Kidney glomerular epithelial cell (primary cell): Measurements from ENCODE around the gene ANKS1B.
A peak's percentile ranks its signal among the peaks of the same experiment; 100 is the strongest.

Experiments used
- DNase-seq: peaks from one replicate; lab custom pipeline; 2025; lab: John Stamatoyannopoulos, UW

Gene ANKS1B

DNA sequence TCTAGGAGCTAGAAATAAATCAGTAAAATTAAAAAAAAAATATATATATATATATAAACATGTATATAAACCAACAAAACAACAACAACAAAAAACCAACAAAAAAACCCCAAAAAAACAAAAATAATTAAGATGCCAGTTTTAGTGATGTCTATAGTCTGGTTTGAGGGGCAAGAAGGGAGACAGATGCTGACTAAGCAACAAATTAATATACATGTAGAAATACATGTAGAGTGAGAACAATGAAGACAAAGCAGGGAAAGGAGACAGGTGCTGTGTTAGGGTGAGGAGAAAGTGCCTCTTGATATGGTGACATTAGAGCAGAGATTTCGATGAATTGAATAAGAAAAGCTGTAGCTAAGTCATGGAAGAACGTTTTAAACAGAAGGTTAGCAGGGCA is 861.8 kb downstream of the ANKS1B start:
- no peak for DNase-seq

DNA sequence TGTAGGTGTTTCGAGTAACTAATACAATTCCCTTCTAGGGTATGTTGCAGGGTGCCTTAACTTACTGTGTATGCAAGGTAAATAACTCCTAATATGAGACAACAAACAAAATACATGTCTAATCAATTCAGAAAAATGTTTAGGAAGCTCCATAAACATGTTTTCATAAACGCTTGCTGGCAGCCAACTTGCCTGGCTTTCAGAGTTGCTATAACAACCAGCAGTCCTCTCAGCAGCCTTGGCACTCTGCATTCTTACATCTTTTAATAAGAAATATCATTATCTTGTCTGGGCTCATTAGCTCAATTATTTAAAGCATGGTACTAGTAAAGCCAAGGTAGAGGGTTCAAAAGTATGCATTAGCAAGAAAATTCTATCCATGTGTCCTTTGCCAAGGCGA is 862.2 kb downstream of the ANKS1B start:
- DNase-seq: no peak

DNA sequence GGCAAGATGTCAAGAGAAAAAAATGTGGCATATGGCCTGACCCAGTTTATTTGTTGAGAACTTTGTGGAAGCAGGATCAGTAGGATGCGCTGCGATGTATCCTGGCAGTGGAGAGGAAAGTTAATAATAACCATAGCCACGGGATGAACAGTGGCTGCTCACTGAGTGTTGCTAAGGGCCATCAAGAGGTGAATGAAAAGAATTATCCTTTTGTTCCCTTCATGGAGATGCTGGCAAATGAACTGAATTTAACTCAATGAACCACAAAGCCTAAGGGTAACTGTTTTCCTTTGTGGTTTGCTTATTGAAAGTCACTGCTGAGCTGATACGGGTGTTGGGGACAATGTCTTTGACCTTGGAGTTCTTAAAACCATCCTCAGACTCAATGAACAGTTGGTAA is 863.2 kb downstream of the ANKS1B start:
- no peak for DNase-seq

DNA sequence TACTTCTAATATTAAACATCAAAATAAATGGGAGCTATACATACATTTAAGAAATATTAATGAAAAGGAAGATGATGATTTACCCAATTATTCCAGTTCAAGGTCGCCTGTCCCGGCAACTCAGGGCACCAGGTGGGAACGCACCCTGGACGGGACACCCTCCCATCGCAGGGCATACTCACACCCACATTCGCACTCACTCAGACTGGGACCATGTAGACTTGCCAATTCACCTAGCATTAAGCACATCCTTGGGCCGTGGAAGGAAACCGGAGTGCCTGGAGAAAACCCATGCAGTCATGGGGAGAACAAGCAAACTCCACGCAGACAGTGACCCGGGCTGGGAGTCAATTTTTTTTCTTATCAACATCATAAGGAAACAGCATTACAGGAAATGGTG is 864.8 kb downstream of the ANKS1B start:
- DNase-seq: no peak

DNA sequence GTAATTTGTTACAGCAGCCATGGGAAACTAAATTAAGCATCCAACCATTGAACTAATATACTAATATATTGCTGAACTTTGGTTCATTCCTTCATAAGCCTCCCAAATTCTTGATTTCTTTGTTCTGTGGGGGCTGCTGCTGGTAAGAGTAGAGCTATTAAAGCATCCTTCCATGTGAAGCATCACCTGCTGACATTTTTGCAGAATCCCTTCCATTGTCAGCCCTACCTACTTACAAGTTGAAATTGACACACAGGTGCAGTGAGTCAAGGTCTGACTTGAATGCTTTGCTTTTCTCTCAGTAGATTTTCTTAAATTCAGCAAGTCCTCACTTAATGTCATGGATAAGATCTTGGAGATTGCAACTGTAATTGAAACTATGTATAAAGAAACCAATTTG is 865.3 kb downstream of the ANKS1B start:
- no peak for DNase-seq

DNA sequence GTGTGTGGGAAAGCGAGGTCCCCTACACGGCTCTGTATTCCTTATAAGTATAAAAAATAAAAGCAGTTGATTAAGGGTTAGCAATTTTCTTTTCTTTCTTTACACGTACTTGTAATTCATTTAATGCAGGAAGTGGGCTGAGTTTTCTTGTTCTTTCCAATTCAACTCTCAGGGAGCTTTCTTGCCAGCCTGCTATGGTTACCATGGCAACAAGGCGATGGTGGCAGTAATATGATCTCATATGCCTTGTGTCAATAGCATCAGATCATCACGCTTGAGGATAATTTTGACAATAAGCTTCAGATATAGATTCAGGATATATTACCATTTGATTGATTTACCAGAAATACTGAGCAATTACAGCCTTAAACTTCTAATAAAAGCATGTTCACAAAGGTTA is 873.1 kb downstream of the ANKS1B start:
- DNase-seq: no peak

DNA sequence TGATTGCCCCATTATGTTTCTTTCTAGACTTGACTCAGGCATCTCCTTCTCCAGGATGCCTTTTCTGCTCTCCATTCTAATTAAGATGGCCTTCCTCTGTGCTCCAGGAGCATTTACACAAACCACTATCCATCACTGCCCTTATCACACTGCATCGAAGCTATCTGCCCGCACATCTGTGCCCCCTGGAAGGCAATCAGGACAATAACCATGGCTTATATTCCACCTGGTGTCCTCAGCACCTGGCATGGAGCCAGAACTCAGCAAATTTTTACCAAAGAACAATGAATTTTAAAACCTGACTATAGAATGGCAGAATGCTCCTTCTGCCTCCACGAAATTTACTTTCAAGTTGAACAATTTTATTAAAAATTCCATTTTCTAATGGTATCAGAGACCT is 873.9 kb downstream of the ANKS1B start:
- no peak for DNase-seq

DNA sequence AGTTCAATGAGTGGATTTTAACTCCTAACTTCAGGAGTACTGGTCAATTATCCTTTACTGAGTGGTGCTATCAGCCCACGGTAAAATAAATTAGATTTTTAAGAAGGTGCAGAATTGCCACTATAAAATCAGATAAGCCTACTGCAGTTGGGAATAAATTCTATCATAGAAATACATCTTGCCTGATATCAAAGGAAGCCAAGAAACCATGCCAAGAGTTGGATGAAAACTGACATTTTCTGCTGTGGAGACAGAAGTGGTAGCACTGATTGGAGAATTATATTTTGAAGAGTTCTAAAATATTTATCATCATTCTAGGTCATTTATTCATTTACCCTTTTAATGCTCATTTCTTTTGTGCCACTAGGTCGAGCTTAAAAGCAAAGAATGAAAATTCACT is 874.5 kb downstream of the ANKS1B start:
- no peak for DNase-seq

DNA sequence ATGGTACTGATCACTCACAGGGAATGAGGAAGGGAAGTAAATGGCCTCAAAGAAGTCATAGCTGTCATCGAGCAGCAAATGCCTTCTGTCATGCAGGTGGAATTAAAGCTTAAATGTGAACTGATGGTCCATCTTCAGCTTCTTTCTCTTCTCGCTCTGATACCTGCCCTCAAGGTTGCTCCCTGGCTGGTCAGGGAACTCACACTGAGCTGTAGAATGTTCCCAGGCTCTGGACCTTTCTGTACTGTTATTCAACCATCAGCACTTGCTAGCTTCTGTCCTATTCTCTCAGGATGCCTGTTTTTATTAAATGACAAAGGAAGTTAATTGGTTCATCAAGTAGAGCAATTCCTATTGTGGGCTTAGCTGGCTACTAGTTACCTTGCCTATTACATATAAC is 875.8 kb downstream of the ANKS1B start:
- no peak for DNase-seq

DNA sequence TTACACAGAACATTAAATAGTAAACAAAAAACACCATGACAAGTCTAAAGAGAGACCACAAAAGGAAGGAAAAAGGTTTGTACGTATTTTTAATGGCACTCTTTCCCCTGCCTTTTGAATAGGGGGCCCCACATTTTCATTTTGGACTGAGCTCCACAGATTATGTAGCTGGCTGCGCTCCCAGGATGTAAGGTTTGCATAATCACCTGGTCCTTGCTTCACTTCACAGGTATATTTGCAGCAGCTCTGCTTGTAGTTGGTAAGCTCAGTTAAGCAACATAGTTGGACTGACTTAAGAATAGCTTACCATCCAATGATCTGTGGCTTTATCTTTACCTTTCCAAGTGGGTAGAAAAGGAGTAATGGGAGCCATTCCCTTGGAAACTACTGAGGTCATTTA is 885.0 kb downstream of the ANKS1B start:
- DNase-seq: no peak

DNA sequence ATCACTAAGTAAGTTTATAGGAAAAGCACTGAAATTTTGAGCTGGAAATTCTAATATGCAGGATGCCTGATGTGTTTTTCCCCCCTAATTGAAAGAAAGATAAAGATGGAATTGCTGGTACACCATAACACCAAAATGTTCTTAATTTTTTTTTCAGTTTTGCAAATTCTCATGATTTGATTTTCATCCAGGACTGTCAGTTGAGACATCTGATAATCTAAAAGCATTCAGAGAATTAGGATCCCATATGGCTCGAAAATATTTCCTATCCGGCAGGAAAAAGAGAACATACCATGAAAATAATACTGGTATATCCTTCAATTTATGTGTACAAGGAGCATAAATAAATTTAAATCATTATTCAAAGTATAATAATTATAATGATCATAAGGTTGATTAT is 887.6 kb downstream of the ANKS1B start:
- no peak for DNase-seq

DNA sequence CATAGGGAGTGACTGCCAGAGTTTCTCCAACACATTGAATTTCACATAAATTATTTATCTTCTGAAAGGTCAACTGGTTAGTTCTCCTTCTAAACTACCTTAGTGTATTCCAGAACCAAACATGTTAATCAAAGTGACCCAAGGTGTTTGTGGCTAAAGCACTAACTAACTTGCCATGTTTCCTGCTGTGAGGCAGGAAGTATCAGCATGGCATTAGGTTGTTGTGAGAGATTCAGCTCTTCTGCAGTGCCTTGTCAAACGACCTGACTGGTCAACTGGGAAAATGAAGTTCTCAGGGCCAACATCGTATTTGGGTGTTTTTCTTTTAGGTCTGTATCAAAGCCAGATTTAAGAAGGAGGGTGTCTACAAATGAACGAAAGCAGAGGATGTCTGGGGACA is 891.6 kb downstream of the ANKS1B start:
- DNase-seq: no peak

DNA sequence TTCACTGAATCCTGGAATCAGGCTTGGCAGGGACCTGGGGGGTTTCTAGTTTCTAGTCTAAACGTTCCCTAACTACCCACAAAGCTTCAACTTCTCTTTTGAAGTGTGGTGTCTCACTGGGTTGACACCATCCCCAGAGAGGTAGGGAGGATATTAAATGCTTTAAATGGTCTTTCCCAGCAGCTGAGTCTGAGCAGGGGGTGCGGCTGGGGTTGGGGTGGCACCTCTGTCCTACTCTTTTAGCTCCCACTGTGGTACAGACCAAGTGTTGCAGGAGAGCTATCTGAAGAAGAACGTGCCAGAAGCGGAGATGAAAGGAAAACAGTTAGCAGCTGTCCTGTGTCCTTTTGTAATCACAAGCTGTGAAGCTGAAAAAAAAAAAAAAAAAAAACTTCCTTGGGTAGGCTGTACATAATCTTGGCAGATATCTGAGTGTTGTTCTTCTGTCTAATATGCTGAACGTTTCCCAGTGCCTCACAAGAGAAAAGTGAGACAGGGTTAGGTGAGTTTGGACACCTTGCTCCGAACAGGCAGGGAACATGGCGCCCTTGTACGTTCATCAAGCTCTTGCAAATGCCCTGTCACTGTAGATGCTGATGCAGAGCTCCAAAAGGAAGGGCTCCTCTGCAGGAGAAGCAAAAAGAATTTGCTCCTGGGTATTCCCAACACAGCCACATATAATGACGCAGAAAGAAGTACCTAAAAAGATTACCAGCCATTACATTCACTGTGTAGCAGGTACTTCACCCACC is 892.5 kb downstream of the ANKS1B start:
- no peak for DNase-seq

DNA sequence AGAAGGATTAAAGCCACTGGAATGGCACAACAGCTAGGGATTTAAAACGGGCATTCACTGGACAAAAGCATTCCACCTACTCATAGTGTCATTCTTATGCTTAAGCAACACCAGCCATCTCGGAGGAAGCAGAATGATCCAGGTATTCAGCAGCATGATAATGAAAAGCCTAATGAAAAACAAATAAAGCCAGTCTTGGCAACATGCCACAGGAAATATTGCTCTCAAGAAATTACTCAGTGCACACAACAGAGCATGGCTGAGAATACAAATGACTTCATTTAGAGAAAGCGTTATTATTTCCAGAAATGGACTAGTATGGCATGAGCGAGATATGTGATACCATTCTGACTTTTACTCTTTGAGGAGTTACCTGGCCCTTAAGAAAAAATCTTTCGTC is 897.5 kb downstream of the ANKS1B start:
- DNase-seq: peak; percentile 67

DNA sequence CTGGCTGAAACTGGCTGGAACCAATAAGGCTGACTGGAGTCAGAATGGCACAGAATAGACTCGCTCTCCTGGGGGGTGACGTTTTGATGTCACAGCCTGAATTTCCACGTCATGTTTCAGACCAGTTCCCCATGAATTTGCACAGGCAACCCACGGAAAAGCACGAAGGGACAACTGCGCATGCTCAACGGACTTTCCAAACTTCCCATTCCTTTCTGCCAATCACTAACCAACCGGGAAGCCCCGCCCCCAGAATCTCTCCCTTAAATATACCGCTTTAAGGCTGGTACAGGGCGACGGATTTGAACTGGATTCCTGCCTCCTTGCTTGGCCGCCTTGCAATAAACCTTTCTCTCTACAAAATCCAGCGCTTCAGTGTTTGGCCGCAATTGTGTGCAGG is 904.9 kb downstream of the ANKS1B start:
- no peak for DNase-seq

DNA sequence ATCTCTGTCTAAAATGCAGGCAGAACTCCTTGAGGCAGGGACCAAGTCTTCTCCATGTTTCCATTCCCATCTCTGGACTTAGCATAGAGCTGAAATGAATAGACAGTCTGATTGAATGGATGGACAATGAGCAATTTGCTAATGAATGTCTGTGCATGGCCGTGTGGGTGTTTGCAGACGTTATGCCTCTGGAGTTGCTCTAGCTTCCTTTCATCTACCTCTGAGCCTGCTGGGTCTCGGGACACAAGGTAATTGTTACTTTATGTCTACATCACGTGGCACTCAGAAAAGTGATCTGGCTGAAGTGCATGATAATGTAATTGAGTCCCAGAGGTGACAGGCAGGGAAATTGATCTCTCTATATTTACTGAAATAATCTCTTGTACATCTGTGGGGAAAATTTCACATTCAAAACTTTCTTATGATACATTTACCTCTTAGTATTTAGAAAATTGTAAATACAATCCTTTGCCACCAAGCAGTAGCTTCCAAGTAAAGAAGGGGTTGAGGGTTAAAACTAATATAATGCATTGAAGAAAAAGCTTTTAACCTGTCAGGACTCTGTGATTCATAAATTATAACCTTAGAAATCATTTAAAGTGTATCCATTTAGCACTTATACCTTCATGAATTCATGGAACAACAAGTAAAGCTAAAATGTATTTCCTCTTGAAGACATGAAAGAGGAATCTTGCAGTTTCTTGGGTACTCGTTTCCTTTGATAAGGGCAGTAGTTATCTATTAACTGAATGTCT is 915.6 kb downstream of the ANKS1B start:
- DNase-seq: no peak

DNA sequence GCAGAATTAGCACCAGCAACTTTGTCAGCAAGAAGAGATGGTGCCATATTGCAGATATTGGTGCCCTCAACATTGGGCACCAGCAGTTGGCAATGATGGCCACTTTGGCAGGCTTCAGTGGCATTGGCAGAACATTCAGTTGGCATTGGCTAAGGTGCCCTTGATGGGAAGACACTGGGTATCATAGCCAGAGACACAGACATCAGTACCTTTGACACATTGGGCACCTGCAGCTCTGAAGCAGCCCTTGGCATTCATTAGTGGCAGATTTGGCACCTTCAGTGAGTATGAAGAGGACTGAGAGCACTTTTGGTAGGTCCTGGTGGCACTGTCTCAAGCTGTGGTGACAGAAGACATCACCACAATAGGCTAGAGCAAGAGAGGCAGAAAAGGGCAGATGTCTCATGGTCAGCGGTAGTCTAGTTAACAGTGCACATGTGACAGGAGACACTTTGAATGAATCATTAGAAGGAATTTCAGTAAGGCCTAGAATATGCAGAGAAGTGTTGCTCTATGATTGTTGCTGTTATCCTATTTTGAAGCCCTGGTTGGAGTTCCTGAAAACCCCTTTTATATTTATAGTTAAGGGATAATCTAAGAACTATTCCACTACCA is 917.5 kb downstream of the ANKS1B start:
- no peak for DNase-seq

DNA sequence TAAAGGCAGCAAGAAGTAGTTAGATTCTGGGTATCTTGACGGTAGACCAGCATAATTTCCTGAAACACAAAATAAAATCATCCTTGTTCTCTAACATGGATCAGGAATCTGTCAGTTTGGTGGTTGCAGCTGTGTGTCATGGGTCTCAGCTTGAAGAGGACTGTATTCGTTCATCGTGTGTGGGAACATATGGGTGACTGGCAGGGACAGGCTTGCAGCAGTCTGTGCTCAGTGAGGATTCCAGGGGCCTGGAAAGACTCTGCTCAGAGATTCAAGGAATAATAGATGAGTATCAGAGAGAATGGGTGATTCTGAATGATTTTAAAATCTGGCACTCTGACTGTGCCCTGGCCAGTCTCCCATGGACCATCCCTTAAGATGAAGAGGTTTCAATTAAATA is 918.0 kb downstream of the ANKS1B start:
- DNase-seq: no peak

DNA sequence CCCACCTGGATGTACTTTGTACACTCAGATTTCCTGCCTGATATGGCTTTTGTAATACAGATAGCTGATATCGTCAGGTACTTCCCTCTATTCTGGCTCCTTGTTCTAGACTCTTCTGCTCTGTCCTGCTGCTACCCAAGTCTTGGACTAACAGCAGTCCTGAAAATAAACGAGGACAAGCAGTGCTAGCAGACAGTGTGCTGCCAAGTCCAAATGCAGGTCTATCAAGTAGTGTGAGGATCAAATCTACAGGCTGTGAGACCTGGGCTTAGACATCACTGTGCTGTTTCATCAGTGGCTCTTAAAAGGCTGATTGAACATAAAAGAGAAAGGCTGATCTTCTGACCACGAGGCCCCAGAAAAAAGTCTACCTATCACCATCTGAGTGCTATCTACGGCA is 921.6 kb downstream of the ANKS1B start:
- DNase-seq: no peak

DNA sequence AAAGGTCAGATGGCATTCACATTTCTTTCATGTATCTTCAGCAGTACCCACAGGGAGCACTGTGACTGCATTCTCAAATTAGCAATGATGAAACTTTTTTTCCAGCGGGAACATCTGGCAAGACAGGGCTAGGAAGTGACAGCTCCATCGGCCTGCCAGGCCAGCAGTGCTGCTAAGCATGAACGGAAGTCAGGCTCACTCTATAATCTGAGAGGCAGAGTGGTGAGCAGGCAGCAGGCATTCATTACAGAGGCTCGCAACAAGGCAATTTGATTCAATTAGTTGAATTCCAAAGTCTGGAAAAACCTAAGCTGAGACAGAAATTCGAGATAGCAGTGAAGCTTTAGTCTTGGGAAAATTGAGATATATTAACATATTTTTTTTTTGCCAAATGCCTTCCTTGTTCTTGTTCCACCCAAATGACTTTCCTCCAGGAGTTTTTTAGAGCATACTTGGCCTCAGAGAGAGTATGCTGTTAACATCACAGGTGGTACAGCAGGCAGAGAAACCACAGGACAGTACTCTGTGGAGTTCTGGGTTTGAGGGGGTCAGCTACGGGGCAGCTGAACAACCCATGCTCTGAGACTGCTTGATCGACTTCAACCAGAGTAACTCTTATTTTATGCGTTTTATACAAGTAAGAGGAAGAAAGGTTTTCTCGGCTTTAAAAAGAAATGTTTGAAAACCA is 924.8 kb downstream of the ANKS1B start:
- no peak for DNase-seq

DNA sequence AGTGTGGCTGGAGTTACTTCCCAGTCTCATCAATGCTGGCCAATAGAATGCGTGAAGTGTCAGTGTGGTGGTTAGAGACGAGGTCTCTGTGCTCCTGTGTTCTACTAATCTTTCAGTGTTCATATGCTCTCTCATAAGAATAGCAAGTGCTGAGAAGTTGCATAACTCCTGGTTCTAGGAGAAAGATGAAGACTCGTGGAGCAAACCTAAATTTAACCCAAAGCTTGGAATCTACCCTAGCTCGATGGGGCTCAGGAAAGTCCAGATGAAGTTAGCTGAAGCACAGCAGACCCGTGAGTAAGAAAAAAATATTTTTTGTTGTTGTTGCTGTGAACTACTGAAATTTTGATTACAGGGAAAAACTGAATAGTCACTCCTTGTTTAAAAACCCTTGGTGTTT is 927.1 kb downstream of the ANKS1B start:
- DNase-seq: no peak

DNA sequence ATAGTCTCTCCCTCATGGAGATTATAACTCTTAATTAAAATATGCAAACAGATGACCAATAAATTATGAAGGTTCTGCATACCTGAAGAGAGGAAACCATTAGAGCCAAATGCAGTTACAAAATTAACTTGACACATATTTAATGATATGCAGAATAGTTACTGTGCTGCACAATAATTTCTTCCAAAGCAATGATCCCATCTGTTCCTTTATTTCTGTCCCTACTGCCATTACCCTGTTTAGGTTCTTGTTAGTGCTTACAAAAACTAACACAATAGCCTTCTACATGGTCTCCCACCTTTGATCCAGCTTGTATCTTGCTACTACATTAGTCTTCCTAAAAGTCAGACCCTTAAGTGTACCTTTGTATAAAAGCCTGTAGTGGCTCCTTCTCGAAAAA is 928.5 kb downstream of the ANKS1B start:
- no peak for DNase-seq

DNA sequence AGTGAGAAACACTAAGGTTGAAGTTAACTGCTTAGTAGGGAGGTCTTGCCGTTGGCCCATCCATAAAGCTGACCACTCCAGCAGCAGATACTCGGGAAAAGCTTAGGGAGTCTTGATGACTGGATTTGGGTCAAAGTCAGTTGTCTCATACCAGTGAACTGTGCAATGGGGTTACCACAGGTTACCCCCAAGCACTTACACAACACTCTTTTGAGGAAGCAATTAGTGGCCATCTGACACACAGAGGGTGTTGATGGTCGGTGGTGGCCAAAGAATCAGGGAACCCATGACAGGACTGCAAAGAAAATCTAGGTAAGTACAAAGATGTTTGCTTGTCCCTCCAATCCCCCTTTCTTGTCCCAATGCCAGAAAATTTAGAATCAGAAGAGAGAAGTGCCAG is 929.4 kb downstream of the ANKS1B start:
- no peak for DNase-seq
